HepG2 (cell line): ENCODE data around the gene PSMB11. TPM values are rescaled to one million over a fixed set of nuclear protein-coding genes. Genes with fewer than 3 reads are reported as not detected.

ENCODE experiments used
- ADNP ChIP-seq: sonication (generic); formaldehyde crosslinking; IDR thresholded peaks from 2 replicates; pipeline ENCODE4 v1.4.0; 2020; ENCODE audit warnings: missing genetic modification reagents
- CTCF ChIP-seq: sonication (generic); formaldehyde crosslinking; IDR thresholded peaks from 2 replicates; pipeline ENCODE4 v1.5.0; 2020; ENCODE audit warnings: mild to moderate bottlenecking, missing genetic modification reagents, moderate library complexity
- E2F2 ChIP-seq: sonication (generic); formaldehyde crosslinking; IDR thresholded peaks from 2 replicates; pipeline ENCODE4 v1.4.0; 2020; ENCODE audit warnings: missing genetic modification reagents, borderline replicate concordance
- EEA1 ChIP-seq: sonication (generic); formaldehyde crosslinking; IDR thresholded peaks from 2 replicates; pipeline ENCODE4 v1.5.1; 2020; ENCODE audit warnings: mild to moderate bottlenecking, missing genetic modification reagents, borderline replicate concordance
- FOXJ3 ChIP-seq: sonication (generic); formaldehyde crosslinking; IDR thresholded peaks from 2 replicates; pipeline ENCODE4 v1.4.0; 2020; ENCODE audit warnings: missing genetic modification reagents, mild to moderate bottlenecking, borderline replicate concordance
- KLF12 ChIP-seq: sonication (generic); formaldehyde crosslinking; IDR thresholded peaks from 2 replicates; pipeline ENCODE4 v1.4.0; 2020; ENCODE audit warnings: missing genetic modification reagents, borderline replicate concordance
- KLF15 ChIP-seq: sonication (generic); formaldehyde crosslinking; IDR thresholded peaks from 2 replicates; pipeline ENCODE4 v1.8.1; 2023; ENCODE audit warnings: borderline replicate concordance, mild to moderate bottlenecking, inconsistent platforms, missing genetic modification reagents, mixed read lengths
- MAX ChIP-seq: IDR thresholded peaks from 2 replicates; pipeline ENCODE4 v1.6.1; 2012; ENCODE audit warnings: inconsistent platforms
- MED13 ChIP-seq: sonication (generic); formaldehyde crosslinking; IDR thresholded peaks from 2 replicates; pipeline ENCODE4 v1.5.0; 2020; ENCODE audit warnings: missing genetic modification reagents
- PRDM10 ChIP-seq: sonication (generic); formaldehyde crosslinking; IDR thresholded peaks from 2 replicates; pipeline ENCODE4 v1.4.0; 2020; ENCODE audit warnings: low read depth, missing genetic modification reagents
- THAP11 ChIP-seq: IDR thresholded peaks from 2 replicates; pipeline ENCODE4 v1.6.1; 2016; ENCODE audit warnings: missing biosample characterization, missing genetic modification reagents
- YEATS4 ChIP-seq: sonication (generic); formaldehyde crosslinking; IDR thresholded peaks from 2 replicates; pipeline ENCODE4 v1.4.0; 2020; ENCODE audit warnings: missing genetic modification reagents, borderline replicate concordance
- ZBTB34 ChIP-seq: sonication (generic); formaldehyde crosslinking; IDR thresholded peaks from 2 replicates; pipeline ENCODE4 v1.8.0; 2022; ENCODE audit warnings: mild to moderate bottlenecking, missing genetic modification reagents
- ZC3H4 ChIP-seq: sonication (generic); formaldehyde crosslinking; IDR thresholded peaks from 2 replicates; pipeline ENCODE4 v1.4.0; 2020; ENCODE audit warnings: missing genetic modification reagents, borderline replicate concordance
- ZNF446 ChIP-seq: sonication (generic); formaldehyde crosslinking; IDR thresholded peaks from 2 replicates; pipeline ENCODE4 v1.5.0; 2020; ENCODE audit warnings: mild to moderate bottlenecking, missing genetic modification reagents
- ZNF556 ChIP-seq: sonication (generic); formaldehyde crosslinking; IDR thresholded peaks from 2 replicates; pipeline ENCODE4 v1.4.0; 2020; ENCODE audit warnings: mild to moderate bottlenecking, missing genetic modification reagents, borderline replicate concordance
- ZNF569 ChIP-seq: sonication (generic); formaldehyde crosslinking; IDR thresholded peaks from 2 replicates; pipeline ENCODE4 v1.5.0; 2020; ENCODE audit warnings: mild to moderate bottlenecking, missing genetic modification reagents, moderate library complexity, borderline replicate concordance
- ZNF576 ChIP-seq: sonication (generic); formaldehyde crosslinking; IDR thresholded peaks from 2 replicates; pipeline ENCODE4 v1.4.0; 2020; ENCODE audit warnings: mild to moderate bottlenecking, missing genetic modification reagents
- ZNF761 ChIP-seq: sonication (generic); formaldehyde crosslinking; conservative IDR thresholded peaks from 2 replicates; pipeline ENCODE4 v1.4.0; 2020; ENCODE audit warnings: mild to moderate bottlenecking, missing genetic modification reagents
- ZNF775 ChIP-seq: sonication (generic); formaldehyde crosslinking; IDR thresholded peaks from 2 replicates; pipeline ENCODE4 v1.4.0; 2020; ENCODE audit warnings: missing genetic modification reagents, mild to moderate bottlenecking, moderate library complexity, borderline replicate concordance
- polyA plus RNA-seq, 8 experiments: library from polyadenylated mRNA; depleted of rRNA in 3 of 8; stranded (reverse) in 7 of 8; unstranded in 1 of 8; fragments of >200 nt; fragmentation: Illumina TruSeq in 4 of 8; extraction: Trizol in 4 of 8; gene quantifications; 2 replicates each; pipeline versions ENCODE4 v1.2.1 to v1.2.3, GENCODE V29; 2011 to 2016; ENCODE audit warnings: low read depth in 4 of 8, missing spikeins in 1 of 8, mixed read lengths in 1 of 8; ENCODE audit not compliant: insufficient read depth in 1 of 8
- total RNA-seq, 5 experiments: library from RNA; depleted of rRNA; stranded (reverse); fragments of >200 nt; fragmentation: Illumina TruSeq; extraction: Trizol; gene quantifications; 2 replicates each; pipeline ENCODE4 v1.2.3, GENCODE V29; 2016; ENCODE audit warnings: low read depth in 1 of 5

Gene PSMB11
- total and polyA plus RNA-seq, 2 of the 13 experiments (the other 11 are each of a cell fraction or from before 2014, with no cell fraction given) = not detected

- TF ChIP-seq MED13 (CRISPR knock-in tag) (no peak), EEA1 (no peak; the same call in 1 of the 2 replicates), YEATS4 (peak; percentile 81), ZNF556 (CRISPR knock-in tag) (peak; percentile 74), ZBTB34 (CRISPR knock-in tag) (peak; percentile 65; the same call in 1 of the 2 replicates), ZNF775 (CRISPR knock-in tag) (no peak), ADNP (CRISPR knock-in tag) (no peak), PRDM10 (CRISPR knock-in tag) (peak; percentile 43; the same call in 1 of the 2 replicates), ZNF446 (CRISPR knock-in tag) (peak; percentile 75; the same call in 1 of the 2 replicates), E2F2 (0 out of 2 replicates have a peak, but pooled peaks have one; percentile 38), ZNF569 (no peak), FOXJ3 (no peak), CTCF (CRISPR knock-in tag) (peak; percentile 40), ZNF576 (CRISPR knock-in tag) (0 out of 2 replicates have a peak, but pooled peaks have one; percentile 30), MAX (peak; percentile 84), ZC3H4 (peak; percentile 88; the same call in 1 of the 2 replicates), KLF15 (CRISPR knock-in tag) (no peak), KLF12 (CRISPR knock-in tag) (no peak), THAP11 (peak; percentile 89), ZNF761 (CRISPR knock-in tag) (no peak)
These were observed 29.4 kb downstream of the PSMB11 start (continued) for GRCh38 chr14:23071244-23071920.
